Measurements from ENCODE around the gene PPP1R26. TPM values are rescaled to one million over a fixed set of nuclear protein-coding genes. Genes with fewer than 3 reads are reported as not detected.
"Not testable (repeated sequence)": the region's sequence is repeated elsewhere in the genome, so short reads cannot be mapped to it uniquely, and the experiment has no call there.

PPP1R26 gene
- polyA plus RNA-seq, 1 donor = 31.2 TPM

DNA sequence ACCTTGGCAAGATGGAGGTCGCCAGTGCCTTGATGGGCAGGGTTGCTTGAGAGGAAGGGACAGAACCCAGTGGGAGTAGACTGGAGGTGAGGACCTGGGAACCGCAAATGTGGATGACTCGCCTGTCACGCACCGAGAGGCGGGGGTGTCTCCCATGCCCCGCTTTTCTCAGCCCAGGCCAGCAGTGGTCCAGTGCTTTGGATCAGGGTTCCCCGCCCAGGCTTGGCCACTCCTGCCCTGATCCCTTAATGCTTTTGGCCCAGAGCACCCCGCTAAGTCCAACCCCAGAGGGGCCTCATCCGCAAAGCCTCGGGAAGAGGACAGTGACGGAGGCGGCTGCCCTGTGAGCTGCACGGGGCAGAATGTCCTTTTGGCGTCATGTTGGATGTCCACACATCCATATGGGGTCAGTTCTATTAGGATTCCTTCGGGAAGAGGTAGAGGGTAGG lies 23.3 kb downstream of the PPP1R26 start:
- DNase-seq = no peak

DNA sequence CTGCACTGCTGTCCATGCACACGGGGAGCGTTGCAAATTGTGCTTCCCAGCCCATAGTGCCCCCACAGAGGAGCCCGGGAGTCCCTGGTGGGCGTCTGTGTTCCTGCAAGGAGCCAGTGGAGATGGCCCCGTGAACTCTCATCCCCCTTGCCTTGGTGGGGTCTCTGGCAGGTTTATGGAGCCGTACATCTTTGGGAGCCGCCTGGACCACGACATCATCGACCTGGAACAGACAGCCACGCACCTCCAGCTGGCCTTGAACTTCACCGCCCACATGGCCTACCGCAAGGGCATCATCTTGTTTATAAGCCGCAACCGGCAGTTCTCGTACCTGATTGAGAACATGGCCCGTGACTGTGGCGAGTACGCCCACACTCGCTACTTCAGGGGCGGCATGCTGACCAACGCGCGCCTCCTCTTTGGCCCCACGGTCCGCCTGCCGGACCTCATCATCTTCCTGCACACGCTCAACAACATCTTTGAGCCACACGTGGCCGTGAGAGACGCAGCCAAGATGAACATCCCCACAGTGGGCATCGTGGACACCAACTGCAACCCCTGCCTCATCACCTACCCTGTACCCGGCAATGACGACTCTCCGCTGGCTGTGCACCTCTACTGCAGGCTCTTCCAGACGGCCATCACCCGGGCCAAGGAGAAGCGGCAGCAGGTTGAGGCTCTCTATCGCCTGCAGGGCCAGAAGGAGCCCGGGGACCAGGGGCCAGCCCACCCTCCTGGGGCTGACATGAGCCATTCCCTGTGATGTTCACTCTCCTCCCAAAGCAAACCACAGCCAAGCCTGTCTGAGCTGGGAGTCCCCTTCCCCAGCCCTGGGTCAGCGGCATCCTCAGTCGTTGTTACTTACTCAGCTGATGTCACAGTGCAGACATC lies 24.0 kb downstream of the PPP1R26 start:
- DNase-seq = no peak

DNA sequence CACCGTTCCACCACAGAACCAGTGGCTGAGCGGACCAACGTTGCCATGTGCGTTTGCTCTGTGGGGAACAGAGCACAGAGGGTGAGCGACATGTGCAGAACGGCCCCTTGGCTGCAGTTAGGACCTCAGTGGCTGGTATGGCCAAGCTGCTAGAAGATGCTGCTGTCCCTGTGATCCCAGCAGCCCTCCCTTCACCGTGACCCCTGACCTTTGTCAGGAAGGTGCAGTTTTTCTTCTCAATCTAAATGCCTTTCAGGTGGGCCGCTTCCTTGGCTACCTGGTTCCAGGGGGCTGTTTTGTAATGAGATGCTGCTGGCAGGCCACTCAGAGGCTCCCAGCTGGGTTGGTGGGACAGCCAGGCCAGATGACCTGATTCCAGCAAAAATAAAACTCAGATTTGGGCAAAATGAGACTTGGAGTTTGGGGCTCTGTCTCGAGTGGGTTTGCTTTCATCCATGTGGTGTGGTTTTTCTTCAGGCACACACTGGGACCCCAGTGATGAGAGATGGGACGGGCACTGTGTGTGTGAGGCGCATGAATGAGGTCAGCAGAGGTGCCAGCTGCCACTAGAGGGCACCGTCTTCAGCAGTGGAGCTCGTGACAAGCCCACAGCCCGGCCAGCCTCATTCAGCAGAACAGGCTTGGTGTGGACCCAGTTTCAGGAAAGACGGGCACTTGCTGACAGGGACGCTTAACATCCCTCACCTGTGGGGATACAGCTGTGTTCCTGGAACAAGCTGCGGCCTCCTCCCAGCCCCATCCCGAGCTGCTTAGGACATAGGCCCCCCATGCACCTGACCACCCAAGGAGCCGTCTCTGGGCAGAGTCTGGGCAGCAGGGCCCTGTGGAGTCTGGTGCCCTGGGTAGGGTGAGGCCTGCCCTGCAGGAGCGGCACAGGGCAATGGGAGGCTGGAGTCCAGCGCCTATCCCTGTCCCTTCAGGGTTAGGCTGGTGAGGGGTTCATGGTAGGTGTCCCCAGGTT lies 25.0 kb downstream of the PPP1R26 start:
- no peak for DNase-seq

DNA sequence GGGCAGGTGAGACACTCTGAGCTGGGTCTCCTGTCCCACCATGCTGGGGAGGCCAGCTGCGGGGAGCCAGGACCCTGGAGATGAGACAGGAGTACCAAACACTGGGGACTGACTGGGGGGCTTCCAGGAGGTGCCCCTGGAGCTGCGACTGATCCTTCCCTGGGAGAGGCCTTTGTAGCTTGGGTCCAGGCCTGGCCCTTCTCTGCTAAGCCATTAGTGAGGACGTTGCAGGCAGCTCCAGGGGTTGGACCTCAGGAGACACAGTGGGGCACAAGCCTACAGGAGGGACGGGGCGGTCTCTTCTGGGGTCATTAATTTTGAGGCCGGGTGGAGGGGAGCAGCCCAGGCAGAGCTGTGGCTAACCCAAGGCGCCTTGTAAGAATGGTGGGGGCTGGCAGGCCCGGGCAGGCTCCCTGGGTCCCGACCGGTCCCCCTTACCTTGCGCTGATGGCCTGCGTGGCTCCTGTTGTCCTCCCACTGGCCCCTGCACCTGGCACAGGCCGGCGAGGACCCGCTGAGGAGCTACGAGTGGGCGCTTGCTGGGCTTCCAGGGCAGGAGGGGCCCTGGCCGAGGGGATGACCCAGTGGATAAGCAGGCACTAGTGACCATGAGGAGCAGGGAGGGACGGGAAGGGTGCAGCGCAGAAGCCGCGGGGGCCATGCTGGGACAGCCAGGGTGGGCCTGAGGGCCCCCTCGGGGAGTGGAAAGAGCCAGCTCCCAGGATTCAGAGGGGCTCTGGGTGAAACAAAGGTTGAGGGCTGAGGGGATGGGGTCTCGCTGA lies 26.0 kb downstream of the PPP1R26 start:
- DNase-seq = no peak

DNA sequence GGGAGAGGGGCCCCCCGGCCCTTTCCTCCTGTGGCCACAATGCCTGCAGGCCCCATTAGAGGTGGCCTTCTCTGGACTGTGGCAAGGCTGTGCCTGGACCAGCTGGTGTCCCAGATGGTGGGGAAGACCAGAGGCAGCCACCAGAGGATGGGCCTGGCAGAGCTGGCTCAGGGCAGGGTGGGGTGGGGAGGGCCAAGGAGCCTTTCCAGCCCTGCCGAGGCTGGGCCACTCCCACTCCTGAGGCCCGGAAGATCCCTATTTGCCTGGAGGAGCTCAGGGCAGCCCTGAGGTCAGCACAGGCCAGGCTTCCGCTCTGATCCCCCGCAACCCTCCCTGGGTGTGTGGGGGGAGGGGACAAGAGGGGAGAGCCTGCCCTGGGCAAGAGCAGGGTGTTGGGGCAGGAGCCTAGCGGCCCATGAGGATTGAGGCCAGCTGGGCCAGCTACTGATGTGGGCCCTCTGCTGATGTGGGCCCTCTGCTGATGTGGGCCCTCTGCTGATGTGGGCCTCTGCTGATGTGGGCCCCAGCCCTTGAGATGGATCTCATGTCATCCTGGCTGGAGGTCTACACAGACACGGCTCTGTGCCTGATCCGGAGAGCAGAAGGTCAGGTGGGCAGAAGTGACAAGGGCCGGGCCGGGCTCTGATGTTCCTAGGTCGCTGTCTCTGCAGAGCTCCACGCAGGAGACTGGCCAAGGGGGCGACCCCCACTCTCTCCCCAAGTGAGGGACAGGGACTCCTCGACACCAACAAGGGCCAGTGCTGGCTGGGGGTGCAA lies 26.9 kb downstream of the PPP1R26 start:
- DNase-seq = no peak

DNA sequence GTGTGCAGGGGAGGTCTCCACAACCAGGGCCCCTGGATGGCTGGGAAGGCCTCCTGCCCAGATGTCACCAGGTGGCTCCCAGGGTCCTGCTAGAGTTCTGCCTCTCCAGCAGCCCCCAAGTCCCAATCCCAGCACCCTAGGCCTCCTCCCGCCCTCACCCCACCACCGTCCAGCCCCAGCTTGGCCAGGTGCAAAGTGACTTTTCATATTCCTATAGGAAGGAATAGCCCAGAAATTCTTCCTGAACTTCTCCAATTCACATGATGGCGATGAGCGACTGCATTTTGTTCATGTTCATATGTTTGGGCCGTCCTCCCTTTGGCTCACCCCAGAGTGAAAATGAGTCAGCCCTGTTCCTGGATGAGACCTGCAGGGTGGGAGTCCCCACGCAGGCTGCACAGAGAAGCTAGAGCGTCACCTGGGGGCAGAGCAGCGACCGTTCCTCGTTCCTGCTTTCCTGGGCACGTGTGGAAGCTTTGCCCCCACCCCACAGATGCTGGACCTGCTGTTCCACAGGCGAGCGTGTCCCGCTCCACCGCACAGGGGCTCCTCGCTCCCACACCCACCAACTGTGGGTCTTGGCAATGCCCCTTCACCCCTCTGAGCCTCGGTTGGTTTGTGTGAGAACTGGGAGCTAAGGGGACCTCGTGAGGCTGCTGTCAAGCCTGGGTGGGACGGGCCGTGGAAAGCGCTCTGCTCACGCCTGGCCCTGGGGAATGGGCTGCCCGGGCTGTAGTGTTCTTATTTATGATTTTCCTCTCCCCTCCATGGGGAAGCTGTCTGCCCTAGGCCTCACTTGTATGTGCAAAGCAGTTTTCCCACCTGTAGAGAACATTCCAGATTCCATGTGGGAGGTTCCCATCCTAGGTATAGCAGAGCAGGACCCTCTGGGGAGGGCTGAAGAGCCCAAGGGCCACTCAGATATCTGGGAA lies 27.8 kb downstream of the PPP1R26 start:
- no peak for DNase-seq

DNA sequence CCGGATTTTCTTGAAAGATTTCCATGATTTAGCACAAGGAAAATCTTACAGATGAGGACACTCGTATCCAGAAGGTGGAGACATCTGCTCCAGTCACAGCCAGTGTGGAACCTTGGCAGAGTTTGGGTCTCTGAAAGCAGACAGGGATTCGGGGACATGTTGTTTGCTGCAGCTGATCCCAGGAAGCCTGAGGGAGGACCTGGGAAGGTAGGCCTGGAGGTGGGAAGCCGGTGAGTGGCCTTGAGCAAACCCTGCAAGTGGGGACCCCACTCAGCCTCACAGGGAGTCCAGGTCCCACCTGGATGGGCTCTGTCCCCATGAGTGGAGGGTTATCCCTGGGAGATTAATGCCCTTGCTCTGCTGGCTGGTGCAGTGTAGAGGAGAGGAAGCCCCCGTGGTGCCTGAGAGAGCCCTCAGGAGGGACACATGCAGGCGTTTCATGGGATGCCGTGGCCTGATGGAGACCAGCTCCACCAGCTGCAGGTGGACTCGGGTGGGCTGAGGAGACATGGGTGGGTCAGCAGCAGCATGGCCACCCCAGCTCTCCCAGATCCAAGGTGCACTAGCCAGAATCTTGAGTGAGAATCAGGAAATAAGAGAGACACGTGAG lies 28.7 kb downstream of the PPP1R26 start:
- DNase-seq = no peak

DNA sequence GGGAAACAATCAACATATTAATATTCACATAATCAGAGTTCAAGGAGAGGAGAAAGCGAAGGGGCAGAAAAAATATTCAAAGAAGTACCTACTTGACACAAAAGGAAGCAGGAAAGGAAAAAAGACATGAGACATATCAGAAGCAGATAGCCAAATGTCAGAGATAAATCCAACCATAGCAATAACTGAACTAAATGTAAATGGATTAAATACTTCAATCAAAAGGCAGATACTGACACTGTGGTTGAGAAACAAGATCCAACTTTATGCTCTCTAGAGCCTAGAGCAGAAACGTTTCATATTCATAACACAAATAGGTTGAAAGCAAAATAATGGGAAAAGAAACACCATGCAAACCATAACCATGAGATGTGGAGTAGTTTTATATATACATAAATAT lies 29.9 kb downstream of the PPP1R26 start:
- DNase-seq = no peak

DNA sequence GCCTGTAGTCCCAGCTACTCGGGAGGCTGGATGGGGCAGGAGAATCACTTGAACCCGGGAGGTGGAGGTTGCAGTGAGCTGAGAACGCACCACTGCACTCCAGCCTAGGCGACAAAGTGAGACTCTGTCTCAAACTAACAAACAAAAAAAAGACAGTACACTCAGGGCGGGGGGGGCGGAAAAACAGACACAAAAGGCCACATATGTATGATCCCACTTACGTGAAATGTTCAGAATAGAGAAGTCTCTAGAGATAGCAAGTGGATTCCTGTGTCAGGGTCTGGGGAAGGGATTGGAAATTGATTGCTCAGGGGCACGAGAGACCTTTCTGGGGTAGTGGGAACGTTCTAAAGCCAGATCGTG lies 32.6 kb downstream of the PPP1R26 start:
- no peak for DNase-seq

DNA sequence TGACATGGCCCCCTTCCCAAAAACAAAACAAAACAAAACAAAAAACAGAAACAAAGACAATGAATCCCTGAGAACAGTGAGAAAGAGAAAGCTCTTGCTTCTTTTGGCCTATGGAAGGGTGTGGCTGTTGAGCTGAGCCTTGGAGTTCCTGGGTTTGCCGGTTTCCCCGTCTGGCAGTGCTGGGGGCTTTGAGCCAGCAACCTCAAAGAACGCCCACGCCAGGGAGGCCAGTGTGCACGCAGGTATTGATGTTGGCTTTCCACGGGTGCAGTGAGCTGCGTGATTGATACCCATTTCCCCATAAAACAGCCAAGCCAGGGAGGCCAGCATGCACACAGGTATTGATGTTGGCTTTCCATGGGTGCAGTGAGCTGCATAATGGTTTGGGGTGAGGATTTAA lies 33.3 kb downstream of the PPP1R26 start:
- no peak for DNase-seq

DNA sequence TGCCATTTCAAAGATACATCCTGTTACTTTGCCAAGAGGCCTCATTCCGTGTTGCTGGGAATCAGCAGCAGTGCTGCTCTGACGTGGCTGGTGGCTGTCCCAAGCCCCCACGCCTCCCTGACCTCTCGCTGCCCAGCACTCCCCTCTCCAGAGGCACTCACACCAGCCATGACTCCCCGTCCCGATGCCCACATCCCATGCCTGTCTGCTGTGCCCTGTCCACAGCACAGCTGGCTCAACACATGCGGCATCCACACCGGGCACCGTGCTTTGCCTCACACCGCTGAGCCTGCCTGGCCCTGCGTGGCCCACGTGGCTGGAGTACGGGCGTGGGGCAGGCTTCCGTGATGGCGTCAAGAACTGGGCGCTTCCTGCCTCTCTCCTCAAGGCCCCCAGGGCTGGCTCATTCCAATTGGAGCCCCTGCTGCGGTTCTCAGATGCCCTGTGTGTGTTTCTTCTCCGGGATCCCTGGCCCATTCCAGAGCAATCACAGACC lies 33.8 kb downstream of the PPP1R26 start:
- no peak for DNase-seq

DNA sequence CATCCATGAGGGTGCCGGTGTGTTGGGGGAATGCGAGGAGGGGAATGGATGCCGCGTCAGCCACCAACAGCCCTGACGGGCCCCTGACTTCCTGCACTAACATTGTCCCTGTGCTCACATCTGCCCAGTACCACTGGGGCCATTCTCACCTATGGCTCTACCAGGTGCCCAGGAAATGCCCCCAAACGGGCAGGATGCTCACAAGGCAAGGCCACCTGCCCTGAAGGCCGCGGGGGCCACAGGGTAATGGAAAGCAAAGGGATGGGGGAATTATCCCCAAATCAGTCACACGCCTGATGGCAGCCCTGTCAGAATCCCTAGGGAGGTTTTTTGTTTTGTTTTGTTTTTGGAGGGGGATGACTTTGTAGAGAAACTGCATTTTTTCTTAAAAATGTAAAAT lies 34.3 kb downstream of the PPP1R26 start:
- DNase-seq = not testable (repeated sequence)

DNA sequence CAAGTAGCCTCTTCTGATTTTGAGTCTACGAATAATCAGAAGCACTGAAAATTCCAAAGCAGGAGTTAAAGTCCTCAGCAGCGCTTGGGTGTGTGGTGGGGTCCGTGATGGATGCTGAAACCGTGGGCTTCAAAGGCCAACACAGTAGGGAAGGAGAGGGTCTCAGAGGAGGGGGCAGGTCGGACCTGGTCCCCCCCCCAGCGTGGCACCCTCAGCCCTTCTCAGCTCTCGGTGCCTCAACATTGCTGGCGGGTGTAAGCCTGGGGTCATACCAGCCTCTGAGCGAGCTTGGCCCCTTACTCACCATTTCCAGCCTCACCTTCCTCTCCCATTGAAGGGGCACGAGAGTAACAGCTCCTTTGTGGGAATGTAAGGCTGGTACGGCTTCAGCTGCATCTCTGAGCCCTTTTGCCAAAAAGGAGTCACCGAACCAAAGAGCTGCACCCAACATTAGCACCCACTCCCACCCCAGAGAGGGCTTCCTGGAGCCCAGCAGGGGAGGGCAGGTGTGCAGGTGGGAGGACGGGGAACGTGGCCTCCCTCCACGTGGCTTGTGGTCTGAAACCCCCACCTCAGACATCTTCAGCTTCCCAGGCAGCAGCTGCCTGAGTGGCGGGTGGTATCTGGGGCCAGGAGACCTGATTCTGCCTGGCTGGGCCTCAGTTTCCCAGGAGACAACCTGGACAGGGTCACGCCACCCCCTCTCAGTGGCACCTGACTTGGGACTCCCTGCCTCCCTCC lies 34.9 kb downstream of the PPP1R26 start:
- no peak for DNase-seq

DNA sequence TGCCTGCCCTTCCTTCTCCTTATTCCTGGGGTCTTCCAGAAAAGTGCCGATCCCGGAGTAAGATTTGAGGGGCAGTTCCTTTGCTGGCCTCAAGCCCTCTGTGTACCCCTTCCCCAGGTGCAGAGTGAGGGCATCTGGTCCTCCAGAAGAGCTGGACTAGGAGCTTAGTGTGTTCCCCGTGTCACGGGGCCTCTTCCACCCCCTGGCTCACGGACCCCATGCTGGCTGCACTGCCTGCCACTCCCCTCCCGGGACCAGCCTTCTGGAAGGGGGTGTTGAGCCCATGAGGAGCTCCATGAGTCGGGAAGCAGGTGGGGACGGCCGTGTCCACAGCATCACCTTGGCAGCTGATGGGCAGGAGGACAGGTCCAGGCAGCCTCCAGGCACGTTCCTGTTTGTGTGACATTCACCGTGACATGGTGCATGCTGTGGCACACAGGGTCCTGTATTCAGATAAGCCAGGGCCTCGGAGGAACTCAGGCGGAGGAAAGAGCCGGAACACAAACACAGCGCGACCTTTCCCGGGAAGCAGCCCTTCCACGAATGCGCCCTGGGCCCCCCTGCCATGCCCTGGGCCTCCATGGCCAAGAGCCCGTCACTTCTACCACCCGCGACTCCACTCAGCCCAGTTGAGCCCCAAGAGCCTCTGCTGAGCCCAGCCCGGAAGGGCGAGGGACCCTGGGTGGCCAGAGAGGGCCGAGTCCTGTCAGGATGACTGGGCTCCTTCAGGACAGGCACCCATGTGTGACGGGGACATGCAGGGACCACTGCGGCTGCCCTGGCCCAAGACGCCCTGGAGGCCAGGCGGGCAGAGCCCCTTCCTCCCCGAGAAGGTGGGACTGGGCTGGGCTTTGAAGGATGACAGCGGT lies 35.7 kb downstream of the PPP1R26 start:
- DNase-seq = no peak

DNA sequence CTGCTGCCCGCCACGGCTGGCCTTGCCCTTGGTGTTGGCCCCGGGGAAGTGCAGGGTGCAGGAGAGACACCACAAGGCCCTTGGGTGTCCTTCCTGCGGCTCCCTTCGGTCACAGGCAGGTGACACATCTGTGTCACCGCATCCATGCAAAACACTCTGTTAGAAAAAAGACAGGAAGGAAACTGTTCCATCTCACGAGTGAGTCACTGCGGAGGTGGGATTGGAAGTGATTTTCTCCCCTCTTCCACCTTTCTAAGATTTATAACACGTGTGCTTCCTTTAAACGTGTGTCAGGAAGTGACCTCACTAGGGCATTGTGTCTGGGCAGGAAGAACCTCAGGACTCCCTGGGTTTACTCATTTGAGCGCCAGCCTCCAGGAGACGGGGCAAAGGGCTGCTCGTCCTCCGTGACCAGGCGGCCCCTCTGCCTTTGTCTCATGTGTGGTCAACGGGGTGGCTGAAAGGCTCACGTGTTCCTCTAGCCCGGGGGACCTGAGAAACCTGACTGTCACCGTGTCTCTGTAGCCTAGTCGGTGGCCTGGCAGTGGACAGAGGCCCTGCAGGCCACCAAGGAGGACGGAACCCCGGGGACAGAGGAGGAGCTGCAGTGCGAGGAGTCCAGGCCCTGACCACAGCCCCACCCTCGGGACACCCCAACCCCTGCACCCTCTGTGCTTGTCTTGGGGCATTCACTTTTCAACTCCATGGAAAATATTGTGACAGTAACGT lies 36.7 kb downstream of the PPP1R26 start:
- no peak for DNase-seq

DNA sequence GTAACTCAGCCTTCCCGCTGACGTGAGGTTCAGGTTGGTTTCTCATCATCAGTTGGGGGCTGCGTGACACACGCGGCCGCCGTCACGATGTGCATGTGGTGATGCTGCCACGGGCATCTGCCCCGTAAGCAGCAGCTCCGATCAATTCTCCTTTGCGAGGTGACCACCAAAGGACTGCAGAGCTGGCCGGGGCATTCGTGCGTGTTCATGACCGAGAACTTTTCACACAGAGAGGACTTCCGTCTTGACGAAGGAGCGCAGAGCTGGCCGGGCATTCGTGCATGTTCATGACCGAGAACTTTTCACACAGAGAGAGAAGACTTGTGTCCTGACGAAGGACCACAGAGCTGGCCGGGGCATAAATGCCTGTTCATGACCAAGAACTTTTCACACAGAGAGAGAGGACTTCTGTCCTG lies 37.8 kb downstream of the PPP1R26 start:
- DNase-seq = no peak

All from left kidney (tissue), 2 donors.